SJCRH30 (cell line): Measurements from ENCODE around the gene GRPEL2. TPM values are rescaled to one million over a fixed set of nuclear protein-coding genes. Genes with fewer than 3 reads are reported as not detected.

Experiments used
- DNase-seq, 2 experiments: peaks; one replicate each; pipeline ENCODE4 v3.0.0-alpha.2; 2015 to 2020
- H3K27ac ChIP-seq: fragments of 250-450 bp; sonication (Bioruptor Pico); 2 replicates; pipeline ENCODE4 v1.5.1; 2020; ENCODE audit warnings: mild to moderate bottlenecking, moderate library complexity
- H3K27me3 ChIP-seq: fragments of 250-450 bp; sonication (Bioruptor Pico); 2 replicates; pipeline ENCODE4 v1.5.1; 2020; ENCODE audit warnings: mild to moderate bottlenecking, moderate library complexity
- H3K36me3 ChIP-seq: fragments of 250-450 bp; sonication (Bioruptor Pico); 2 replicates; pipeline ENCODE4 v1.5.1; 2020; ENCODE audit warnings: mild to moderate bottlenecking, moderate library complexity
- H3K4me1 ChIP-seq: fragments of 250-450 bp; sonication (Bioruptor Pico); 2 replicates; pipeline ENCODE4 v1.5.1; 2020; ENCODE audit warnings: mild to moderate bottlenecking, moderate library complexity
- H3K4me3 ChIP-seq: fragments of 250-450 bp; sonication (Bioruptor Pico); 2 replicates; pipeline ENCODE4 v1.5.1; 2020; ENCODE audit warnings: mild to moderate bottlenecking, moderate library complexity
- H3K9me3 ChIP-seq: fragments of 250-450 bp; sonication (Bioruptor Pico); replicated peaks from 2 replicates; pipeline ENCODE4 v1.5.1; 2020; ENCODE audit warnings: mild to moderate bottlenecking, moderate library complexity
- total RNA-seq: library from RNA; depleted of rRNA; stranded (reverse); fragments of >200 nt; shearing (Covaris generic); gene quantifications from 2 replicates; pipeline ENCODE4 v1.2.3, GENCODE V29; 2014; rRNA removed

GRPEL2 gene, protein sequence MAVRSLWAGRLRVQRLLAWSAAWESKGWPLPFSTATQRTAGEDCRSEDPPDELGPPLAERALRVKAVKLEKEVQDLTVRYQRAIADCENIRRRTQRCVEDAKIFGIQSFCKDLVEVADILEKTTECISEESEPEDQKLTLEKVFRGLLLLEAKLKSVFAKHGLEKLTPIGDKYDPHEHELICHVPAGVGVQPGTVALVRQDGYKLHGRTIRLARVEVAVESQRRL
- total RNA-seq: 28.3 and 35.4 TPM in 2 replicates

DNA sequence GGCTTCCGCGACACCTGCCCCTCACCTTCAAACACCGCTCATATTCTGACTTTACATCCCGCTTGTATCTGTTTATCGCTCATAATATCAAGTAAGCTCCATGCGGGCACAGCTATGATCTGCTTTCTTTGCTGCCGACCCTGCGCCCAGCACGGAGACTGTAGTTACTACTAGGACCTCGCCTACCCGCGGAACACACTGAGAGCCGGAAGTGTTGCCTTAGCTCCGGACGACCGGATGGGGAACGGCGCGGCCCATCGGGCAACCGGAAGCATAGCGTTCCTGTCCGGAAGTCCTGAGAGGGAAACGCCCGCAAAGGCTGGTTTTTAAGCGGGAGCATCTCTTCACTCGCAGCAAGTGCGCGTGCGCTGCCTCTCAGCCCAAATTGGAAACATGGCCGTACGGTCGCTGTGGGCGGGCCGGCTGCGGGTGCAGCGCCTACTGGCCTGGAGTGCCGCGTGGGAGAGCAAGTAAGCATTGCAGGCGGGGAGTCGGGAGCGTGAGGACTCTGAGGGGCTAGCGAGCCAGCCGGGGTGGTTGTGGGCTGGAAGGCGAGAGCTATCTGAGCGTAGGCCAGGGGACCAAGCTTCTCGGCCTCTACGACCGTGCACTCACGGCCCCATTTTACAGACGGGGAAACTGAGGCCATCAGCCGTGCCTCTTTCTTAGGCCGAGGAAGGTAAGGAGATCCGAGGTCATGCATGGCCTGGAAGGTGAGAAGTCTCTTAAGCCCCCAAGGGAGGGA, at the start of gene GRPEL2:
Gene GRPEL2, plus strand, starts transcription at position 353 of the 745 bp plus-strand sequence. Its CDS starts 41 bp downstream, at position 394.
- Histone ChIP-seq H3K9me3 (no peaks in the 10 kb centered on the region), H3K27me3 (no peaks in the 10 kb centered on the region), H3K36me3 (peaks cover 27% of the 10 kb centered on the region), H3K27ac (peak within 1 kb of the TSS; percentile 49), H3K4me3 (peak within 1 kb of the TSS; percentile 79), H3K4me1 (no peaks in the 10 kb centered on the region)
- DNase-seq: peak; percentile 97 to 98

DNA sequence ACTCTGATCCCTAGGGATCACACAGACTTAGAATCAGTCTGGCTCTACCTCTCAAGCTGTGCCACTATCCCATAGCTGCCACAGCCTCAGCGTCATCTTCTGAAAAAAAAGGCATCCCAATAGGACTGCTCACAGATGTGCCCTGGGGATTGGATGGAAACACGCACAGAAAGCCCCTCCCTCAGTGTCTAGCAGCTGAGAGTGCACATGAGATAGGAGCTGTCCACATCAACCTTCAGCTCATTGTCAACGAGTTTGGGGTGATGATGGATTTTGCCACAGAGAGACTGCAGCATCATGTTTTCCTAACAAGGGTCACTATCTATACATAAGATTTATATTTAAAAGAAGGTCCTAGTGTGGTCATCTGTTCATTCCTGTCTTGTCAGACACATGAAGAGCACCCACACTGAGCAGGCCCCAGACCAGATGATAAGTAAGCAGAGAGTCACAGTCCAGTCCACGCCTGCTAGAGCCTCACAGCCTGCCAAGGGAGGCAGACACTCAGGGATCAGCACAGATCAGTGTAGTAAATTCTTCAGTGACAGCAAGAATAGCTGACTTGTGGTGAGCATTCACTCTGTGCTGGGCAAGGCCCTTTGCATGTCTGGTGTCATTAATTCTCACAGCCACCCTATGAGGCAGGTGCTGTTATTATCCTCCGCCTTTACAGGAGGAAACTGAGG, 47.8 kb upstream of the GRPEL2 start:
- no peaks in the 10 kb centered on the region for H3K4me1 ChIP-seq
- no peak overlapping the region for H3K27ac ChIP-seq
- DNase-seq: no peak
- no peak overlapping the region for H3K4me3 ChIP-seq
- H3K36me3 ChIP-seq: no peaks in the 10 kb centered on the region
- H3K27me3 ChIP-seq: peaks cover 6% of the 10 kb centered on the region; the same call in 1 of the 2 replicates
- H3K9me3 ChIP-seq: no peaks in the 10 kb centered on the region

DNA sequence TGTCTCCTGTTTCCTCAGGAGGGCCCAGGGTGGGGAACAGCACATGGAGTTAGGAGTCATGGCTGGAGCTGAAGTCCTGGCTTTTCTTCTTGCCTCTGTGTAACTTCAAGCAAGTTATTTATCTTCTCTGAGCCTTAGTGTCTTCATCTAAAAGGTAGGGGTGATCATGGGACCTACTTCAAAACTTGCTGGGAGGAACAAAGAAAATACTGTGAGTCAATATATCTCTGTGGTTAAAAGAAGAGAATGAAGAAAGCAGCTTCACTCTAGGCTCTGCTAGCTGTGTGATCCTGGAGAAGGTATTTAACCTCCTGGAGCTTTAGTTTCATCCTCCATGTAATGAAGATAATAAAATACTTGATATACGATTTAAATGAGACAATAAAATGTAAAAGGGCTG, 47.1 kb upstream of the GRPEL2 start:
- H3K4me3 ChIP-seq: no peak overlapping the region
- peaks cover 6% of the 10 kb centered on the region; the same call in 1 of the 2 replicates for H3K27me3 ChIP-seq
- H3K36me3 ChIP-seq: no peaks in the 10 kb centered on the region
- no peak overlapping the region for H3K27ac ChIP-seq
- no peak for DNase-seq
- no peaks in the 10 kb centered on the region for H3K4me1 ChIP-seq
- H3K9me3 ChIP-seq: no peaks in the 10 kb centered on the region

DNA sequence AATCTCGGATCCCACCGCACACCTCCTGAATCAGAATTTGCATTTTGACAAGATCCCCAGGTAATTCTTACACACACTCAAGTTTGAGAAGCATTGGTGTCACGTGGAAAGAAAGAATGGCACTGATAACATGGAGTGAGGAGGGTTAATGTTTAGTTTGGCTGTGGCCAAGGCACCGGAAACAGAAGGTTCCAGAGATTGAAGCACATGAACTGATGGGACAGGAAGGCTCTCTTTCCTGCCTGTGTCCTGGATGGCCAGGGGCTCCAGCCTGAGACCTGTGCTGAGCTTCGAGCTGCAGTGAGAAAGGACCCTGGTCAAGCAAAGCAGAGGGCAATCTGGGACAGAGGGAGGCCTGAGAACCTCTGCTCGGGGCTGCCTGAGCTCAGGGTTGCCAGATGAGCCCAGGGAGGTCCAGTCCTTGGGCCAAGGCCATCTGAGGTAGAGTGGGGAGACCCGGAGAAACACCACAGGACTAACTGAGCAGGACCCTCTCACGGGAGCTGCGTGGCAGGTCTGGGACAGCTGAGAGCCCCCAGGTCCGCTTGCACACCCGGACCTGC, 46.4 kb upstream of the GRPEL2 start:
- H3K4me1 ChIP-seq: no peaks in the 10 kb centered on the region
- no peaks in the 10 kb centered on the region for H3K36me3 ChIP-seq
- no peak for DNase-seq
- H3K27me3 ChIP-seq: peaks cover 6% of the 10 kb centered on the region; the same call in 1 of the 2 replicates
- no peaks in the 10 kb centered on the region for H3K9me3 ChIP-seq
- H3K4me3 ChIP-seq: no peak overlapping the region
- H3K27ac ChIP-seq: no peak overlapping the region

DNA sequence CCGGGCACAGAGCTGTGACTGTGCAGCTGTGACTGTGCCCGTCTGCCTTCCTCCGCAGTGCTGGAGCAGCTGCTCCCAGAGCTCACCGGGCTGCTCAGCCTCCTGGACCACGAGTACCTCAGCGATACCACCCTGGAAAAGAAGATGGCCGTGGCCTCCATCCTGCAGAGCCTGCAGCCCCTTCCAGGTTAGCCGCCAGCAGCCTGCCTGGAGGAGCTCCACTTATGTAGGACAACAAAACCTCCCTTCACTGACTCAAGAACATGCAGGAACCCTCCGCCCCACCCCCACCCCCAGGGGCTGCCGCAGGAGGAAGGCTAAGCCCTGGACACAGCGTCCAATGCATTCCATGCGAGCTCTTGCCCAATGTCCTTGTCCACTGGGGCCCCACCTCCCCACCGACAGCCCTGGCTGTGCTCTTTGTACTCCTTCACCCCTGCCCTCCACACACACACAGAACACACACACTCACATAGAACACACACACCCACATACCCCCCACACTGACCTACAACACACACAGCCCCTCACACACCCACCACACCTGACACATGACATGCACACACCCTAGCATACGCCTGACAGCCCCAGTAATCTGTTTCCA, 45.7 kb upstream of the GRPEL2 start:
- no peak overlapping the region for H3K4me3 ChIP-seq
- no peak for DNase-seq
- H3K27me3 ChIP-seq: peaks cover 3% of the 10 kb centered on the region; the same call in 1 of the 2 replicates
- no peaks in the 10 kb centered on the region for H3K4me1 ChIP-seq
- H3K36me3 ChIP-seq: no peaks in the 10 kb centered on the region
- H3K9me3 ChIP-seq: no peaks in the 10 kb centered on the region
- H3K27ac ChIP-seq: no peak overlapping the region

DNA sequence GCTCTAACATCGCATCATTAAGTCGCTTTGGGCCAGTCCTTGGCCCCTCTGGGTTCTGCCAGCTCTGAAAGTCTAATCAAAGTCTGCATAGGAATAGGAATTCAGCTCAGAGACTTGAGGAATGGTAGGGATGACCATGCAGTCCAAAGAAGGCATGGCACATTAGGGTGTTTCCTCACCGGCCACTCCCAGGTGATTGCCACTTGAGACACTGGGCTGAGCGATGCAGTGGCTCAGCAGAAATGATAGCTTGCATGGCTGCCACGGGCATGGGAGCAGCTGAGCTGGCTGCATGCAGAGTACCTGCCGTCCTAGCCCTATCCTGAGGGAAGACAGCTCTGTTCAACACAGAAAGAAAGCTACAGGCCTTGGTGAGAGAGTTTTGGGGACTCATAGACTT, 44.9 kb upstream of the GRPEL2 start:
- peaks cover 3% of the 10 kb centered on the region; the same call in 1 of the 2 replicates for H3K27me3 ChIP-seq
- DNase-seq: no peak
- no peaks in the 10 kb centered on the region for H3K36me3 ChIP-seq
- no peaks in the 10 kb centered on the region for H3K9me3 ChIP-seq
- no peaks in the 10 kb centered on the region for H3K4me1 ChIP-seq
- H3K27ac ChIP-seq: no peak overlapping the region
- no peak overlapping the region for H3K4me3 ChIP-seq

DNA sequence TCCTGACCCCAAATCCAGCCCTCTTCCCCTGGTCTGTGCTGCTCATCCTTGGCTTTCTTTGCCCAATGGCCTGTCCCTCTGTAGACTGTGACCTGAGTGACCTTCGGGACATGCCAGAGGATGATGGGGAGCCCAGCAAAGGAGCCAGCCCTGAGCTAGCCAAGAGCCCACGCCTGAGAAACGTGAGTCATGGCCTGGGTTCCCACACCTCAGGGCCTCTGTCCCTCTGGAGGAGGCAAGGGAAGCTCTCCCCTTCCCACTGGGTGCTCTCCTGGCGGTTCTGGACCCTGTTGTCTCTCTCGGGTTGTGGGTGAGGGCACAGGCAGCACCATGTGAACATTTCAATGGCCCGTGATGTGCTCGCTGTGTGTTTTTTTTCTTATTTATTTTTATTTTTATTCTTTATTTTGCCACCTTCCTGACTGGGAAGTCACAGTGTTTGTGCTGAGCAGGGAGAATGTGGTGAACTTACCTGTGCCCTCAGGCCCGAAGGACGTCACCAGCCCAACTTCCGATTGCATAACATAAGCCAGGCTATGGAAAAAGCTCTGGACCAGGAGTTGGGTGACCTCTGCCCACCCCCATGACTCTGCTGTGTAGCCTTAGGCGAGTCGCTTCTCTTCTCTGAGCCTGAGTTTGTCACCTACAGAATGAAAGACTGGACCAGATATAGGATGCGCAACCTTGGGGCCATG, 44.1 kb upstream of the GRPEL2 start:
- no peak overlapping the region for H3K27ac ChIP-seq
- H3K4me1 ChIP-seq: no peaks in the 10 kb centered on the region
- H3K36me3 ChIP-seq: no peaks in the 10 kb centered on the region
- H3K9me3 ChIP-seq: no peaks in the 10 kb centered on the region
- no peak for DNase-seq
- peaks cover 3% of the 10 kb centered on the region; the same call in 1 of the 2 replicates for H3K27me3 ChIP-seq
- H3K4me3 ChIP-seq: no peak overlapping the region

DNA sequence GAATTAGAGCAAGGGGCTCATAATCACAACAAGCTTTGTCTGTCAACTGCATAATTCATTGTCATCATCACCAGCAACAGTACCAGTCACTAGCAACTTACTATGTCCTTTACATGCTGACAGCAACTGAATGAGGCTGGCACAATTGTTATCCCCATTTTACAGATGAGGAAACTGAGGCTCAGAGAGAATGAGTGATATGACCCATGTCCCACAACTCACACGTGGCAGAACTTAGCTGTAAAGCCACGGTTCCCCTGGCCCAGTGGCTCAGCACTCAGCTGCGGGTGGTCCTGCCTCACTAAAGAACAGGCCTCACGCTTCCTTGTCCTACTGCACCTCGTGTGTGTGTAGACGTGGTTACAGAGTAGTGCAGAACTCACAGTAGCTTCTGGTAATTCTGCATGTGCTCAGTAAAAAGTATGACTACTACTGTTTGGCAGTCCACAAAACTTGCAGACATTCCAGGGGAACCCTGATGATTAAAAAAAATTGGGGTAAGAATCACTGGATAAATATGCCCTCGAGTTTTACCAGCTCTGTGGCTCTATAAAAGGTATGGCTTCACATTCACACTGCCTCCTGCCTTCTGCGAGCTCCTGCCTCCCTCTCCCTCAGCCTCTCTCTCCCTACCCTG, 43.4 kb upstream of the GRPEL2 start:
- Histone ChIP-seq H3K4me1 (no peaks in the 10 kb centered on the region), H3K36me3 (no peaks in the 10 kb centered on the region), H3K4me3 (no peak overlapping the region), H3K9me3 (no peaks in the 10 kb centered on the region), H3K27ac (no peak overlapping the region), H3K27me3 (peaks cover 3% of the 10 kb centered on the region; the same call in 1 of the 2 replicates)
- no peak for DNase-seq

DNA sequence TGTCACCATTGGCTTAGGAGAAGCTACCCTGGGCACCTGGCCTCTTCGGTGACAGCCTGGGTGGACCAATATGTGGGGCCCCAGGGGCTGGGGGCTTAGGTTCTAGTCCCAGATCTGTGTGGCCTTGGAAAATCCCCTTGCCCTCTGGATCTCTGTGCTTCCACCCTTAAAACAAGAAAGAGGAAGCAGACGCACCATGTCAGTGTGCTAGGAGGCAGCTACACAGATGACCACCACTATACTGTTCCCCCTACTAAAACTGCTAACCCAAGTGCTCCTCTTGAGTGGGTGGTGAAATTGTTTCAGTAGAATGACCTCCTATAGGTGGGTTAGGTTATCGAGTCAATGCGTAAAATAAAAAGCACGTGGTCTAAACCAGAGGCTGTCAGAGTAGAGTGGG, 42.7 kb upstream of the GRPEL2 start:
- no peak for DNase-seq
- Histone ChIP-seq H3K9me3 (no peaks in the 10 kb centered on the region), H3K36me3 (no peaks in the 10 kb centered on the region), H3K4me3 (no peak overlapping the region), H3K4me1 (no peaks in the 10 kb centered on the region), H3K27me3 (peaks cover under 1% of the 10 kb centered on the region; the same call in 1 of the 2 replicates), H3K27ac (no peak overlapping the region)

DNA sequence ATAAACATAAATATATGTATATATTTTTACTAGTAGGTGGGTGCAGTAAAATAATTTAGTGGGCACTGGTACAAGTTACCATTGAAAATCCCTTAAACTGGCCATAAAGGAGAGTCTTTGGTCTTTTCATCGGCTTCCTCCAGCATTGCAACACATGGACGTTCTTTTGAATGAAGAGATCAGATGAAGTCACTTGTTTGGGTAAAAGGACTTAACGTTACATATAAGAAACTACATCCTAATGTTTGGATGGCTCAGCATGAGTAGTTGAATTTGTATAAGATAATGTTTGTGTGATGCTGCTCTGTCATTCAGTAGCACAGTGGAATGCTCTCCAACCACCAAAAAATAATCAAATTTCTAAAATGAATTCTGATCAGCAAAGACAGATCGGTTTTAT, 42.1 kb upstream of the GRPEL2 start:
- H3K36me3 ChIP-seq: no peaks in the 10 kb centered on the region
- no peaks in the 10 kb centered on the region for H3K9me3 ChIP-seq
- no peaks in the 10 kb centered on the region for H3K27me3 ChIP-seq
- DNase-seq: no peak
- H3K27ac ChIP-seq: no peak overlapping the region
- H3K4me3 ChIP-seq: no peak overlapping the region
- H3K4me1 ChIP-seq: no peaks in the 10 kb centered on the region

DNA sequence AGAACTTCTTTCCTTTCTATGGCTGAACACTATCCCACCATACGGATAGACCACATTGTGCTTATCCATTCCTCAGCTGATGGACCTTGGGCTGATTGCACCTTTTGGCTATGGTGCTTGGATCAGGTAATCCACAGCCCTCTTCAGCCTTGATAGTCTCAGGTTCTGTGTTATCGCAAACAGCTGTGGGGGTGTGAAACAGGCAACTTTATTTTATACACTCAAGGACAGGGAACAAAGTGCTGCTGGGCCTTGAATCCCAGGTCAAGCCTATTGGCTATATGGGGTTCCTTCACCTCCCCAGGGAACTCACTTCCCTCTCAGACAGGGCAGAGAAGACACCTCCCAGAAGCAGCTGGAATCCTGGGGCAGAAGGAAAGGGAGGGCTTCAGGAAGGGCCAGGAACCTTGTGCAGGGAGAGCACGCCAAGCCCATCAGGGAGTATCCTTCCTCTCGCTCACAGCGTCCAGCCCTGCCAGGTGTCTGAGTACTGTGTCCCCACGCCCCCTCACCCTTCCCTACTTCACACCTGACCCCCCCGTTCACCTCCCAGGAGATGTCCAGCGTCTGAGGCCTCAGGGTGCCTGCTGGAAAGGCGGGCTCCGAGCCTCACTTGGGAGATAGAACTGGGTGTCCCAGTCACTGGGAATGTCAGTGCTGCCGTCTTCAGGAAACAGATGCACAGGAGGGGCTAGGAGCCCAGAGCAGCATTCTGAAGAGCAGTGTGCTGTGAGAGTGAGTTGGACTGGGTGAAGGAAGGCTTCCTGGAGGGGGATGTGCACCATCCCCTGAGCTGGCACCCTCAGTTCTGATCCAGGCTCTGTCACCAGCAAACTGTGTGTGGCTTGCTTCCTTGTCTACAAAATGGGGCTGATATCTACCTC, 40.9 kb upstream of the GRPEL2 start:
- Histone ChIP-seq H3K27me3 (no peaks in the 10 kb centered on the region), H3K27ac (no peak overlapping the region), H3K9me3 (no peaks in the 10 kb centered on the region), H3K36me3 (no peaks in the 10 kb centered on the region), H3K4me3 (no peak overlapping the region), H3K4me1 (no peaks in the 10 kb centered on the region)
- no peak for DNase-seq

DNA sequence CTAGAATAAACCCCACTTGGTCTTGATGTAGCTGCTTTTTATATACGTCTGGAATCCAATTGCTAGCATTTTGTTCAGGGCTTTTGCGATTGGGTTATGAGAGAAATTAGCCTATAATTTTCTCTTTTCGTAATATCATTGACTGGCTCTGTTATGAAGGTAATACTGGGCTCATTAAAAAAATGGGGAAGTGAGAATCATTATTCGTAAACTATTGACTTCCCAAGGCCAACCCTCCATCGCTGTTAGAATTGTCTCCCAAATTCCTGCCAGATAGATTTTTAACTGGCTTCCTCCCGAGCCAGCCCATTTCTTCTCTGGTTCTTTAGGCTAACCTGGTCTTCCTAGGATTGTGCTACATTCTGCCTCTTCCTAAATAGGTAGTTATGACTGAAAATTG, 35.9 kb upstream of the GRPEL2 start:
- H3K36me3 ChIP-seq: no peaks in the 10 kb centered on the region
- peaks cover 17% of the 10 kb centered on the region for H3K4me1 ChIP-seq
- no peak overlapping the region for H3K27ac ChIP-seq
- no peak overlapping the region for H3K4me3 ChIP-seq
- no peak for DNase-seq
- H3K27me3 ChIP-seq: no peaks in the 10 kb centered on the region; the same call in 1 of the 2 replicates
- no peaks in the 10 kb centered on the region for H3K9me3 ChIP-seq

DNA sequence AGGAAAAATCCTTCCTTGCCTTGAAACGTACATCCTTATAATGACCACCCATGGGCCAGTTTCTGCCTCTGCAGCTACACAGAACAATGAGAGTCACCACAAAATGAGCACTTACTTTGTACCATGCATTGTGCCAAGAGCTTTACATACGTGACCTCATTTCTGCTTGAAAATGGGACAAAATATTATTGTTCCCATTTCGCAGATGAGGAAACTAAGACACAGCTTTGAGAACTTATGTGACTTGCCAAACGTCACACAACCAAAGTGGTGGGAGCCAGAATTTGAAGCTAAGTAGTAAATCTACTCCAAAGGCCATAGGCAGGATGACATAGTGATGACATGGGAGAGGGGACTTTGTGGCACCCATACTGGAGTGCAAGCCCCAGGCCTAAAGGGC, 34.8 kb upstream of the GRPEL2 start:
- no peak for DNase-seq
- Histone ChIP-seq H3K27me3 (no peaks in the 10 kb centered on the region; the same call in 1 of the 2 replicates), H3K9me3 (no peaks in the 10 kb centered on the region), H3K4me3 (no peak overlapping the region), H3K27ac (no peak overlapping the region), H3K36me3 (no peaks in the 10 kb centered on the region), H3K4me1 (peaks cover 17% of the 10 kb centered on the region)
